Type B pancreatic cell (in vitro differentiated cells): ENCODE measurements around the gene POLR3B. TPM values are rescaled to one million over a fixed set of nuclear protein-coding genes. Genes with fewer than 3 reads are reported as not detected.

Experiments
- DNase-seq: peaks from one replicate; pipeline ENCODE4 v3.0.0; 2021; ENCODE audit warnings: mixed read lengths; ENCODE audit not compliant: unreplicated experiment; ENCODE audit errors: extremely low spot score
- H3K27ac Mint-ChIP-seq: 2 replicates; pipeline ENCODE4 v1.8.0; 2021; ENCODE audit warnings: mild to moderate bottlenecking, mixed read lengths
- H3K27me3 Mint-ChIP-seq: 2 replicates; pipeline ENCODE4 v1.8.0; 2021; ENCODE audit warnings: mixed read lengths
- H3K36me3 Mint-ChIP-seq: 2 replicates; pipeline ENCODE4 v1.8.0; 2021; ENCODE audit warnings: mixed read lengths
- H3K4me1 Mint-ChIP-seq: one replicate; pipeline ENCODE4 v1.8.0; 2021; ENCODE audit warnings: mixed read lengths; ENCODE audit not compliant: unreplicated experiment
- H3K4me3 Mint-ChIP-seq: 2 replicates; pipeline ENCODE4 v1.8.0; 2021; ENCODE audit warnings: mild to moderate bottlenecking, mixed read lengths
- H3K9me3 Mint-ChIP-seq: 2 replicates; pipeline ENCODE4 v1.8.0; 2021; ENCODE audit warnings: mixed read lengths
- total RNA-seq: library from RNA; stranded (reverse); gene quantifications from 2 replicates; pipeline ENCODE4 v1.2.1, GENCODE V29; 2021; ENCODE audit warnings: low replicate concordance
- TF ChIP-seq, protein P1 (sequence below): fragments of 200-600 bp; sonication (generic); conservative IDR thresholded peaks from 2 replicates; pipeline ENCODE4 v1.5.0; 2021; ENCODE audit warnings: antibody characterized with exemption, mild to moderate bottlenecking

Gene POLR3B
- total RNA-seq, 1 donor from 2014 or later, result 13.6 TPM

DNA sequence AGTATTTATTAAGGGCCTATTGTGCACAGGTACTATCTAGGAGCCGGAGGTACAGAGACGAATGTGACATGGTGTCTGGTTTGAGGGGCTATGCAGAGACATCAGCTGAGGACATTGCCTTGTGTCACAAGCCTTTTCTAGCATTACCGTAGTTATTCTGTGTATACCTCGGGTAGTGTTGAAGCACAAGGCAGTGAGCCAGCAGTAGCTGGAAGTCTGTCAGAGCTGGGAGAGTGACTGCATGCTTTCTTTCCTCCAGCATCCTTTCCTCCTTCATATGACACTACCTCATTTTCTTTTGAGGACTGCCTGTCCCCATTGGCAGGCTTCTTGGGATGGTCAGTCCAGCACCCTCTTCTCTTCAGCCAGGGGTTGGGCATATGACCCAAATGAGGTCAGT, 77.0 kb downstream of the POLR3B start:
- no peak for DNase-seq
- Mint-ChIP-seq H3K9me3 (no peaks in the 10 kb centered on the region), H3K4me1 (peaks cover 4% of the 10 kb centered on the region), H3K27me3 (no peaks in the 10 kb centered on the region), H3K27ac (no peak overlapping the region), H3K36me3 (peaks cover 9% of the 10 kb centered on the region), H3K4me3 (no peak overlapping the region)
- TF ChIP-seq, protein P1, sequence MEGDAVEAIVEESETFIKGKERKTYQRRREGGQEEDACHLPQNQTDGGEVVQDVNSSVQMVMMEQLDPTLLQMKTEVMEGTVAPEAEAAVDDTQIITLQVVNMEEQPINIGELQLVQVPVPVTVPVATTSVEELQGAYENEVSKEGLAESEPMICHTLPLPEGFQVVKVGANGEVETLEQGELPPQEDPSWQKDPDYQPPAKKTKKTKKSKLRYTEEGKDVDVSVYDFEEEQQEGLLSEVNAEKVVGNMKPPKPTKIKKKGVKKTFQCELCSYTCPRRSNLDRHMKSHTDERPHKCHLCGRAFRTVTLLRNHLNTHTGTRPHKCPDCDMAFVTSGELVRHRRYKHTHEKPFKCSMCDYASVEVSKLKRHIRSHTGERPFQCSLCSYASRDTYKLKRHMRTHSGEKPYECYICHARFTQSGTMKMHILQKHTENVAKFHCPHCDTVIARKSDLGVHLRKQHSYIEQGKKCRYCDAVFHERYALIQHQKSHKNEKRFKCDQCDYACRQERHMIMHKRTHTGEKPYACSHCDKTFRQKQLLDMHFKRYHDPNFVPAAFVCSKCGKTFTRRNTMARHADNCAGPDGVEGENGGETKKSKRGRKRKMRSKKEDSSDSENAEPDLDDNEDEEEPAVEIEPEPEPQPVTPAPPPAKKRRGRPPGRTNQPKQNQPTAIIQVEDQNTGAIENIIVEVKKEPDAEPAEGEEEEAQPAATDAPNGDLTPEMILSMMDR, result no peak

DNA sequence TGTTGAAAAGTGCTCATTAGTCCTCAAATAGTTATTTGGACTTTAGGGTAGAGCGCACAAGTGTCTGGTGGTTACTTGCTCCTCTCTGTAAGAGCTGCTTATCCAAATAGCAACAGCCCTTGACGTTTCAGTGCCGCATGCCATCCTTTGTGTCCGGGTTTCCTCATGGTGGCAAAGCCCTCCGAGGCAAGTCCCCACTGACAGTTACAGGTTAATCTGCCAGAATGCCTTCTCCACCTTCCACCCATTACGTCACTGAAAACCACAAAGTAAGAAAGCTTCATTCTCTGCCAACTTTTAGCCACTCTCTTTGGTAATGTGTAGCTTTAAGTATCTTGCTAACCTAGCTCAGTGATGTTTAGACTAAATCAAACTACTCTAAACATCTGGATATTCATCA, 78.6 kb downstream of the POLR3B start:
- Mint-ChIP-seq H3K4me3 (no peak overlapping the region), H3K36me3 (peaks cover 18% of the 10 kb centered on the region), H3K4me1 (peaks cover 4% of the 10 kb centered on the region), H3K27me3 (no peaks in the 10 kb centered on the region), H3K9me3 (no peaks in the 10 kb centered on the region), H3K27ac (no peak overlapping the region)
- DNase-seq, result no peak
- TF ChIP-seq, protein P1, result no peak

DNA sequence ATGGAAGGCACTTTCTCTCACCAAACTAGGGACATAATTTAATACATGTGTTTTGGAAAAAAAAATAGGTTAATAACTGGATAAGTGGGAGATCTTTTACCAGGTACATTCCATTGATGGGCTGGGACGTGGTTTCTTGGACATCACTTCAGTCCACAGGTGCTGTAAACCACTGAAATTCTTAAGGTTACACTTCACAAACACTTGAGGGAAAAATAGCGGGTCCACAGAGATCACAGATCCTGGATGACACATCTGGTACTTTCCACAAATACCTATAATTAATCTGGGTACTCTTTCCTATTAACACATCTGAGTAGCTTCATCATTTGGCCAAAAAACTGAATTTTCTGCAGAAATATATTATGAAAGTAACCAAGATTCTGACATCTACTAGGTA, 85.0 kb downstream of the POLR3B start:
- Mint-ChIP-seq H3K9me3 (no peaks in the 10 kb centered on the region), H3K4me3 (no peak overlapping the region), H3K4me1 (peaks cover 19% of the 10 kb centered on the region), H3K27ac (no peak overlapping the region), H3K27me3 (no peaks in the 10 kb centered on the region), H3K36me3 (peaks cover 18% of the 10 kb centered on the region)
- TF ChIP-seq, protein P1, result no peak
- no peak for DNase-seq

DNA sequence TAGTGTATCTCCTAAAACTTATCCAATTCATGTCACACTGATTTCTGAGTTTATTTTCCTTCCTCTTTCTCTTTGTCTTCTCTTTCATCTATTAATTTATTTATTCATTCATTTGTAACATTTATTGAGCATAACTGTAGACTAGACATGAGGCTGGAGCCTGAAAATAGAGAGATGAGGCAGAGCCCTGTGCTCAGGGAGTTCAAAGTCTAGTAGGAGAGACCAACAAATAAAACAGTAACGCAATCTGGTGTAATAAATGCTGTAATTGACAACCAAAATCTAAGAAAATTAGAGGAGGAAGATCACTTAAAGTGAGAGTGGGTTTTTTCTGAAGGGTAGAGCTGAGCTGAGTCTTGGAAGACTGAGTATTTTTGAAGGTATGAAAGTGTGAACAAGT, 87.5 kb downstream of the POLR3B start:
- H3K27ac Mint-ChIP-seq, result no peak overlapping the region
- no peak overlapping the region for H3K4me3 Mint-ChIP-seq
- DNase-seq, result no peak
- H3K36me3 Mint-ChIP-seq, result peaks cover 12% of the 10 kb centered on the region
- TF ChIP-seq, protein P1, result no peak
- no peaks in the 10 kb centered on the region for H3K27me3 Mint-ChIP-seq
- H3K4me1 Mint-ChIP-seq, result peaks cover 20% of the 10 kb centered on the region
- no peaks in the 10 kb centered on the region for H3K9me3 Mint-ChIP-seq

DNA sequence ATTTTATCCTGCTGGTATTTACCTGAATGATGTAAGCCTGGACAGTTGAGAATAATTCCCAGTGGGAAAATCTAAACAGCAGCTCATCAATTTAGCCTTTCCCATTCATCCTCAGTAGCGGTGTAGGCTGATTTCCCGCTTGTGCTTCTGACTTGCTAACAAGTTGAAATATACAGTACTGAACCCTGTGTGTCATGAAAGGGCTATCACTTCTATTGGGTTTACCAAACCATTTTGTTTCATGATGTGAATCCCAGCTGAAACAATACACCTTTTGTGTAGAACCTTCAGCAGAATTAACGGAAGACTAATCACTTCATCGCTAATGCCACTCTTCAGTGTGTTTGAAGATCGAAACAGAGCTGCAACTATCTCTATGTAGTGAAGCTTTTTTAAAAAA, 88.4 kb downstream of the POLR3B start:
- Mint-ChIP-seq H3K36me3 (peaks cover 4% of the 10 kb centered on the region), H3K4me1 (peaks cover 20% of the 10 kb centered on the region), H3K27me3 (no peaks in the 10 kb centered on the region), H3K27ac (no peak overlapping the region), H3K4me3 (no peak overlapping the region), H3K9me3 (no peaks in the 10 kb centered on the region)
- no peak for DNase-seq
- TF ChIP-seq, protein P1, result no peak
